Measurements from ENCODE around the gene SMIM44.

Gene SMIM44

DNA sequence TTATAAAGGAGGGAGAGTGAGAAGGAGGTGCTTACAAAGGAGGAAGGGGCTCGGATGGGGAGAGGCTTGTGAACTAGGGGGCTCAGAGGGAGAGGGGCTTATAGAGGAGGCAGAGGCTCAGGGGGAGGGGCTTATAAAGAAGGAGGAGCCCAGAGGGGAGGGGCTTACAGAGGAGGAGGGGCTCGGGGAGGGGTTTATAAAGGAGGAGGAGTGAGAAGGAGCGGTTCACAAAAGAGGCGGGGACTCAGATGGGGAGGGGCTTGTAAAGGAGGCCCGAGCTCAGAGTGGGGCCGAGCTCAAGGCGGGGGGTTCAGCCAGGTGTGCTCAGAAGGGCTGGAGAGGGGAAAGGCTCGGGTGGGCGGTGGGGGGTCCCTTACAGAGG, 3.4 kb downstream of the SMIM44 start:
- Histone ChIP-seq H3K4me3 (ENCODE audit: insufficient read length, low read depth) (no peak overlapping the region), H3K4me1 (ENCODE audit: insufficient read depth, insufficient read length) (peaks cover 11% of the 10 kb centered on the region), H3K9me3 (ENCODE audit: insufficient read depth, low read length) (no peaks in the 10 kb centered on the region), H3K9ac (ENCODE audit: insufficient read length, low read depth) (no peak overlapping the region), H3K27me3 (ENCODE audit: insufficient read depth, insufficient read length) (peaks cover 21% of the 10 kb centered on the region), H3K36me3 (ENCODE audit: insufficient read depth, insufficient read length, low read length) (no peaks in the 10 kb centered on the region)
- TF ChIP-seq YY1 (IDR thresholded peaks at IDR 0.05; ENCODE audit: insufficient read depth, insufficient read length) (no peak), SUZ12 (IDR thresholded peaks at IDR 0.05; ENCODE audit: extremely low read depth, insufficient read depth, insufficient read length) (no peak), ZNF274 (IDR thresholded peaks at IDR 0.05; ENCODE audit: low read depth, low read length) (no peak)
- DNase-seq (ENCODE audit: low read depth, low spot score), result no peak

DNA sequence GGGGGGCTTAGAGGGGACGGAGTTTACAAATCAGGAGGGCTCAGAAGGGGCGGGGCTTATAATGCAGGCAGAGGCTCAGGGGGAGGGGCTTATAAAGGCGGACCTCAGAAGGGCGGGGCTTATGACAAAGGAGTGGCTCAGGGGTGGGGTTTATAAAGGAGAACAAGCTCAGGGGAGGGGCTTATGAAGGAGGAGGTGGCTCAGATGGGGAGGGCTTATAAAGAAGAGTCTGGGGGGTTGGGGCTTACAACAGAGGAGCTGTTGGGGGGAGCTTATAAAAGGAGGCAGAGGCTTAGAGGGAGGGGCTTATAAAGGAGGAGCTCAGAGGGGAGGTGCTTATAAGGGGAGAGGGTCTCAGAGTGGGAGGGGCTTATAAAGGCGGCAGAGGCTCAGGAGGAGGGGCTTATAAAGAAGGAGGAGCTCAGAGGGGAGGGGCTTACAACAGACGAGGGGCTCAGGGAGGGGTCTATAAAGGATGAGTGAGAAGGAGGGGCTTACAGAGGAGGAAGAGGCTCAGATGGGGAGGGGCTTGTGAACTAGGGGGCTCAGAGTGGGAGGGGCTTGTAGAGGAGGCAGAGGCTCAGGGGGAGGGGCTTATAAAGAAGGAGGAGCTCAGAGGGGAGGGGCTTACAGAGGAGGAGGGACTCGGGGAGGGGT, 3.9 kb downstream of the SMIM44 start:
- no peaks in the 10 kb centered on the region for H3K36me3 ChIP-seq (ENCODE audit: insufficient read depth, insufficient read length, low read length)
- H3K27me3 ChIP-seq (ENCODE audit: insufficient read depth, insufficient read length), result peaks cover 26% of the 10 kb centered on the region
- H3K4me3 ChIP-seq (ENCODE audit: insufficient read length, low read depth), result no peak overlapping the region
- TF ChIP-seq ZNF274 (IDR thresholded peaks at IDR 0.05; ENCODE audit: low read depth, low read length) (no peak), SUZ12 (IDR thresholded peaks at IDR 0.05; ENCODE audit: extremely low read depth, insufficient read depth, insufficient read length) (no peak), YY1 (IDR thresholded peaks at IDR 0.05; ENCODE audit: insufficient read depth, insufficient read length) (no peak)
- peaks cover 11% of the 10 kb centered on the region for H3K4me1 ChIP-seq (ENCODE audit: insufficient read depth, insufficient read length)
- DNase-seq (ENCODE audit: low read depth, low spot score), result no peak
- no peaks in the 10 kb centered on the region for H3K9me3 ChIP-seq (ENCODE audit: insufficient read depth, low read length)
- no peak overlapping the region for H3K9ac ChIP-seq (ENCODE audit: insufficient read length, low read depth)

DNA sequence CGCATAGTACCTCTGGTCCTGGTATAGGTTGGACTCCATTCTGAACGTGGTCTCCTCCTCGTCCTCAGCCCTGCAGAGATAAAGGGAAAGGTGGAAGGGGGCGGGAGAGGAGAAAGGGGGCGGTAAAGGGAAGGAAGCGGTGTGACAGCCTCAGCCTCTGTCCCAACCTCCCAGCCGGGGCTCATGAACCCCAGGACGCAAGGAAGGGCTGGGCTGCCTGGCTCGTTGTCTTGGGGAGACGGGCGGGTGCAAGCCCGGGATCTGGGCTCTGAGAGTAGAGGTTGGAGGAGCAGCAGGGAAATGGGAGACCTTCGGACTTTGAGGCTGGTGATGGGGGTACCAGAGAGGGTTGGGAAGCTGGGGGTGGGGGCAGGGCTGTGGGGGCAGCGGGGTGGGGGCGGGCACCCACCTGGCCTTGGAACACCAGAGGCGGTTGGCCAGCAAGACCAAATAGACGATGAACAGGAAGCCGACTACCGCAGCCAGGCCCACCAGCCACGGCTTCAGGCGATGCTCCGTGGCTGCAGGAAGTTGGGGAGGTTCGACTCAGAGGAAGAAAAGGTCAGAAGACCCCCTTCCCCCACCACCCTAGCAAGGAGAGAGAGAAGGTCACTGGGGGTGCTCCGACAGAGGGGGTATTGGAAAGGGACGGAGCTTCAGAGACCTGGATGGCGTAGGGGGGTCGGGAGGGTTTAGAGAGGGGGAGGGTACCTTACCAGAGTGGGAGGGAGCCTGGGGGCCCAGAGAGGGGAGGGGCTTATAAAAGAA, 4.6 kb downstream of the SMIM44 start:
- Histone ChIP-seq H3K9me3 (ENCODE audit: insufficient read depth, low read length) (no peaks in the 10 kb centered on the region), H3K4me1 (ENCODE audit: insufficient read depth, insufficient read length) (peaks cover 11% of the 10 kb centered on the region), H3K9ac (ENCODE audit: insufficient read length, low read depth) (no peak overlapping the region), H3K4me3 (ENCODE audit: insufficient read length, low read depth) (no peak overlapping the region), H3K36me3 (ENCODE audit: insufficient read depth, insufficient read length, low read length) (no peaks in the 10 kb centered on the region), H3K27me3 (ENCODE audit: insufficient read depth, insufficient read length) (peaks cover 27% of the 10 kb centered on the region)
- DNase-seq (ENCODE audit: low read depth, low spot score), result no peak
- TF ChIP-seq YY1 (IDR thresholded peaks at IDR 0.05; ENCODE audit: insufficient read depth, insufficient read length) (no peak), ZNF274 (IDR thresholded peaks at IDR 0.05; ENCODE audit: low read depth, low read length) (no peak), SUZ12 (IDR thresholded peaks at IDR 0.05; ENCODE audit: extremely low read depth, insufficient read depth, insufficient read length) (no peak)

DNA sequence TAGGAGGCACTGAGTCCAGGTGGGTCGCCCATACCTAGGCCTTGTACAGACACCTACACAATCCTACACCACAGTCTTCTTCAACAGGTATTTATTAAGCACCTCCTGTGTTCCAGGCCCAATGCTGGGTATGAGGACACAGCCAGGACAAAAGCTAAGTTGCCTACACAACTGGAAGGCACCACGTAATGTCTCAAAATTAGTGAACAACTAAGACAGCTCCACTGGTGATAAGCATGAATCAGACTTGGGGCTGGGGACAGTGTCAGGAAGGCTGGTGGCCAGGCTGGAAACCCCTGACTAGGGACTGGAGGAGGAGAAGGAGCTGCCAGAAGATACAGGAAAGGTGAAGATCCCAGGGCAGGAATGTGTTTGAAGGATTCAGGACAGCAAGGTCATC, 5.3 kb downstream of the SMIM44 start:
- TF ChIP-seq YY1 (IDR thresholded peaks at IDR 0.05; ENCODE audit: insufficient read depth, insufficient read length) (no peak), SUZ12 (IDR thresholded peaks at IDR 0.05; ENCODE audit: extremely low read depth, insufficient read depth, insufficient read length) (no peak), ZNF274 (IDR thresholded peaks at IDR 0.05; ENCODE audit: low read depth, low read length) (no peak)
- peaks cover 27% of the 10 kb centered on the region for H3K27me3 ChIP-seq (ENCODE audit: insufficient read depth, insufficient read length)

DNA sequence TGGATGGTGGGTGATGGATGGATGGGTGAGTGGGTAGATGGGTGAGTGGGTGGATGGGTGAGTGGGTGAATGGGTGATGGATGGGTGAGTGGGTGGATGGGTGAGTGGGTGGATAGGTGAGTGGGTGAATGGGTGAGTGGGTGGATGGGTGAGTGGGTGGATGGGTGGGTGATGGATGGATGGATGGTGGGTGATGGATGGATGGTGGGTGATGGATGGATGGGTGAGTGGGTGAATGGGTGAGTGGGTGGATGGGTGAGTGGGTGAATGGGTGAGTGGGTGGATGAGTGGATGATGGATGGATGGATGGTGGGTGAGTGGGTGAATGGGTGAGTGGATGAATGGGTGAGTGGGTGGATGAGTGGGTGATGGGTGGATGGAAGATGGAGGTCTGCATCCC, 5.7 kb downstream of the SMIM44 start:
- Histone ChIP-seq H3K36me3 (ENCODE audit: insufficient read depth, insufficient read length, low read length) (no peaks in the 10 kb centered on the region), H3K27me3 (ENCODE audit: insufficient read depth, insufficient read length) (peaks cover 27% of the 10 kb centered on the region), H3K9ac (ENCODE audit: insufficient read length, low read depth) (no peak overlapping the region), H3K4me1 (ENCODE audit: insufficient read depth, insufficient read length) (peaks cover 11% of the 10 kb centered on the region), H3K4me3 (ENCODE audit: insufficient read length, low read depth) (no peak overlapping the region), H3K9me3 (ENCODE audit: insufficient read depth, low read length) (no peaks in the 10 kb centered on the region)
- no peak for DNase-seq (ENCODE audit: low read depth, low spot score)
- TF ChIP-seq SUZ12 (IDR thresholded peaks at IDR 0.05; ENCODE audit: extremely low read depth, insufficient read depth, insufficient read length), result no peak
- TF ChIP-seq YY1 (IDR thresholded peaks at IDR 0.05; ENCODE audit: insufficient read depth, insufficient read length), result no peak
- no peak for TF ChIP-seq ZNF274 (IDR thresholded peaks at IDR 0.05; ENCODE audit: low read depth, low read length)

More for the DNA sequence above, 5.3 kb downstream of the SMIM44 start:
- no peaks in the 10 kb centered on the region for H3K36me3 ChIP-seq (ENCODE audit: insufficient read depth, insufficient read length, low read length)
- no peaks in the 10 kb centered on the region for H3K9me3 ChIP-seq (ENCODE audit: insufficient read depth, low read length)
- H3K4me3 ChIP-seq (ENCODE audit: insufficient read length, low read depth), result no peak overlapping the region
- H3K9ac ChIP-seq (ENCODE audit: insufficient read length, low read depth), result no peak overlapping the region
- H3K4me1 ChIP-seq (ENCODE audit: insufficient read depth, insufficient read length), result peaks cover 11% of the 10 kb centered on the region
- no peak for DNase-seq (ENCODE audit: low read depth, low spot score)

DNA sequence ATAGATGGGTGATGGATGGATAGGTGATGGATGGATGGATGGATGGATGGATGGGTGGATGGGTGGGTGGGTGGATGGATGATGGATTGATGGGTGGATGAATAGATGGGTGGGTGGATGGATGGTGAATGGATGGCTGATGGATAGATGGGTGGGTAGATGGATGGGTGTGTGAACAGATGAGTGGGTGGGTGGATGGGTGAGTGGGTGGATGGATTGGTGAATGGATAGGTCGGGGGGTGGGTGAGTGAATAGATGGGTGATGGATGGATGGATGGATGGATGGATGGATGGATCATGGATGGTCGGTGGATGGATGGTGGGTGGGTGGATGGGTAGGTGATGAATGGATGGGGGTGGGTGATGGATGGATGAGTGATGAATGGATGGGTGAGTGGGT, 6.4 kb downstream of the SMIM44 start:
- H3K9ac ChIP-seq (ENCODE audit: insufficient read length, low read depth), result no peak overlapping the region
- H3K4me1 ChIP-seq (ENCODE audit: insufficient read depth, insufficient read length), result peaks cover 13% of the 10 kb centered on the region
- H3K4me3 ChIP-seq (ENCODE audit: insufficient read length, low read depth), result no peak overlapping the region
- peaks cover 27% of the 10 kb centered on the region for H3K27me3 ChIP-seq (ENCODE audit: insufficient read depth, insufficient read length)
- no peak for TF ChIP-seq YY1 (IDR thresholded peaks at IDR 0.05; ENCODE audit: insufficient read depth, insufficient read length)
- no peak for TF ChIP-seq SUZ12 (IDR thresholded peaks at IDR 0.05; ENCODE audit: extremely low read depth, insufficient read depth, insufficient read length)
- no peak for TF ChIP-seq ZNF274 (IDR thresholded peaks at IDR 0.05; ENCODE audit: low read depth, low read length)
- H3K9me3 ChIP-seq (ENCODE audit: insufficient read depth, low read length), result no peaks in the 10 kb centered on the region
- no peaks in the 10 kb centered on the region for H3K36me3 ChIP-seq (ENCODE audit: insufficient read depth, insufficient read length, low read length)
- DNase-seq (ENCODE audit: low read depth, low spot score), result no peak

DNA sequence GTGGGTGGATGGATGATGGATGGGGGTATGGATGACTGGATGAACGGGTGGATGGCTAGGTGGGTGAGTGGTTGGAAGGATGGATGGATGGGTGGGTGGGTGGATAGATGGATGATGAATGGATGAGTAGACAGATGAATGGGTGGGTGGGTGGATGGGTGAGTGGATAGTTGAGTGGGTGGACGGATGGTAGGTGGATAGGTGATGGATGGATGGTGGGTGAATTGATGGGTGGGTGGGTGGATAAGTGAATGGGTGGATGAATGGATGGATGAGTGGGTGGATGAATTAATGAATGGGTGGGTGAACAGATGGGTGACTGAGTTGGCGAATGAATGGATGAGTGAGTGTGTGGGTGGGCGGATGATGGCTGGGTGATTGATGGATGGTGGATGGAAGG, 7.8 kb downstream of the SMIM44 start:
- Histone ChIP-seq H3K9ac (ENCODE audit: insufficient read length, low read depth) (no peak overlapping the region), H3K4me1 (ENCODE audit: insufficient read depth, insufficient read length) (peaks cover 8% of the 10 kb centered on the region), H3K9me3 (ENCODE audit: insufficient read depth, low read length) (no peaks in the 10 kb centered on the region), H3K27me3 (ENCODE audit: insufficient read depth, insufficient read length) (peaks cover 27% of the 10 kb centered on the region), H3K4me3 (ENCODE audit: insufficient read length, low read depth) (no peak overlapping the region), H3K36me3 (ENCODE audit: insufficient read depth, insufficient read length, low read length) (no peaks in the 10 kb centered on the region)
- no peak for DNase-seq (ENCODE audit: low read depth, low spot score)
- TF ChIP-seq ZNF274 (IDR thresholded peaks at IDR 0.05; ENCODE audit: low read depth, low read length), result no peak
- no peak for TF ChIP-seq SUZ12 (IDR thresholded peaks at IDR 0.05; ENCODE audit: extremely low read depth, insufficient read depth, insufficient read length)
- TF ChIP-seq YY1 (IDR thresholded peaks at IDR 0.05; ENCODE audit: insufficient read depth, insufficient read length), result no peak
